GM18505 (cell line): Measurements from ENCODE around the gene CALHM5.

Experiments used
- ATAC-seq: cut with Tn5 transposase; IDR thresholded peaks from one replicate; pipeline ENCODE4 v1.9.1; 2021; ENCODE audit not compliant: unreplicated experiment
- POLR2A ChIP-seq: IDR thresholded peaks from 4 replicates; pipeline ENCODE4 v1.6.1; 2011; ENCODE audit warnings: borderline replicate concordance; ENCODE audit not compliant: insufficient read depth, insufficient read length; ENCODE audit errors: extremely low read depth

CALHM5 gene

DNA sequence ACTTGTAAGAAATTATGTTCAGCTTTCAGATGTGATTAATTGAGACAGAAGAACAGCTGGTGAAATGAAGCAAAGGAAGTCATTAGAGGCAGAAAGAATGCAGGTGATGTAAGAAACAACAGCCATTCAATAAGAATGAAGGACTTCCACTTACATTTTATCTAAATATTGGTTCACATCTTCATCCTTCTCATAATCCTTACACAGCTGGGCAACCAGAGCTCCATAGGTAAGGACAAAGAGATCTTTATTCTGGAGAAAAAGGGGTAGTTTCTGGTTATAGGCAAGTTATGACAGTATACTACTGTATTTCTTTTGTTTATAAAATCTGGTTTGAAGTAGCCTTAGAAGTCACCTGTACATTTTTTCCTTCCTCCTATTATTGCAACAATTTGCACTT lies 31.7 kb downstream of the CALHM5 start:
- ATAC-seq: no peak
- no peak for TF ChIP-seq POLR2A

DNA sequence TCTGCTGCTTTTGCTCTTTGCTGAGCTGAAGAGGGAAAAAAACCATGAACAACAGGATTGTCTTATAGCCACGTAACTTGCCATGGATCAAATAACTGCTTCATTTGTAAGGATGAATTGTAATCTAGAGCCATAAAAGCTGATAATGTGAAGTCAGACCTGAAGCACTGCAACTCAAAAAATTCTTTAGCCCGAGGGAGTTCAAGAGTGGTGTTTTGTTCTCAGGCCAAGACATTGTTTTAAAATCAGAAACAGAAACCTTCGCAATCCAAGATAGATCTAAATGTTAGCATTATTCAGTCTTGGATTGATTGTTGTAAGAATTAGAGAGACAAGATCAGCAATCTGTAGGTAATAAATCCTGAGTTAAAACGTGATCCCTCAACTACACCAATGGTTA lies 34.2 kb downstream of the CALHM5 start, which contains the start of gene TRAPPC3L:
Gene TRAPPC3L, minus strand, starts transcription at position 34 of the 400 bp plus-strand sequence. CDS start 170 bp downstream, outside the sequence.
- no peak for ATAC-seq
- no peak for TF ChIP-seq POLR2A

DNA sequence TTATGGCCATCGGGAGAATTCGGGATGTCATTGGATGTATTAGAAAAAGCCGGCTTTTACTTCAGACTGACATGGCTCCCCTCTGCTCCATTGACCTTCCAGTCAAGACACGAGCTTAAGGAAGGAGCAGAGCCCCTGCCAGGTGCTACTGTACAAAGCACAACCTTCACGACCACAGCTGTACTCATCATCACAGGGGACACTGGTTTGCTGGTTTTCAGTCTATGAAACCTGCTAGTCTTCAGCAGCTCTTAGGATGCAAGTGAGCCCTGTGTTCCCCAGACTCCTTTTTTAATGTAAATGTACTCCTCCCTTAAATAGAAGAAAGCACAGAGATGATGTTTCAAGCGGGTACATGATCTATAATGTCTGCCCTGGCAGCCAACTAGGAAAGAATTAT lies 35.9 kb downstream of the CALHM5 start:
- ATAC-seq: no peak
- TF ChIP-seq POLR2A: no peak

DNA sequence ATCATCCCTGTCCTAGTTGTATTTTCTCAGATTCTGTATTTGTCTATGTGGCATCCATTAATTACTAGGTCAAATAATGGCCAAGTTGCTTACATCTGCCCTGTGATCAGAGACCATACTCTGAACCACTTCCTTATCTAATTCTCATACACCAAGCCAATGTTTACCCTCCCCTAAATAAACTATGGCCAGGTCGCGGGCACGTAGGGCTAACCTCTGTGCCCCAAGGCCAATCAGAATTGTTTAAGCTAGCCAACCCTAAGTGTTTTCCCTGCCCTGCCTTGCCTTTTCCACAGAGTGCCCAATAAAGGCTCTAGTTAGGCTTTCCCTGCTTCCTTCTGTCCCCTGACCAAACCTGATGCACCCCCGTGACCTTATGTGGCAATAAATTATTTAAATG lies 39.4 kb downstream of the CALHM5 start:
- ATAC-seq: no peak
- TF ChIP-seq POLR2A: no peak

DNA sequence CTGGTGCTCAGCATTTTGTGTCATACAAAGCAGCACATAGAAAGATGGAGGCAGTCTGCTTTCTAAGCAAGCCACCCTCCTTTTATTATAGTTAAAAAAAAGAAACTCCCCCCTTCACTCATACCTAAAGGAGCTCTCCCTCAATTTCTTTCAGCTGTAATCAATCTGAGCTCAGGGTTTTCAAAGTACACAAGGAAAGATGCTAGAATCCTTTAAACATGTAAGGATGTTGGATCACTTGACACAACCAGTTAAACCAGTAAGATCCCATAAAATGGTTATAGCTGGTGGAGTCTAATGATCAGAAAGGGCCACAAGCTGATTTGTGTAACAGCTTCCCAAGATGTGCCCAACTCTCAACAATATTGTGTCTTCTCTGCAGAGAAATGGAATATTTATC lies 42.0 kb downstream of the CALHM5 start, which contains the start of gene CALHM4:
Gene CALHM4, plus strand, starts transcription at position 301 of the 400 bp plus-strand sequence. Its CDS starts 43 bp downstream, at position 344.
- no peak for ATAC-seq
- no peak for TF ChIP-seq POLR2A

DNA sequence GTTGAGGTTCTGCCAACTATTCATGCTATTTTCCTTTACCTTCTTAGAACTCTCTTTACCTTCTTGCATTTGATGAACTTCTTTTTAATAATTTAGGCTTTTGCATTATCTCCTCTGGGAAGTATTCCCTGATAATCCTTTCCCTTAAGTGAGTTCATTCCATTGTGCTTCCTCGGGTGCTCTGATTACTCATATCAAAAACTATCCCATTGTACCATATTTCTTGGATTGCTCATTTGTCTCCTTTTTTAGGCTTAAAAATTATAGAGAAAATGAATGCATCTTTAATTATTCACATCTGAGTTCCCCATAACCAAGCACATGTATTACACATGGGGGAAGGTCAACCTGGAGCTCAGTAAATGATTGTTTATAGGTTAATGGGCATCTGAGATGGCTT lies 44.6 kb downstream of the CALHM5 start:
- ATAC-seq: no peak

DNA sequence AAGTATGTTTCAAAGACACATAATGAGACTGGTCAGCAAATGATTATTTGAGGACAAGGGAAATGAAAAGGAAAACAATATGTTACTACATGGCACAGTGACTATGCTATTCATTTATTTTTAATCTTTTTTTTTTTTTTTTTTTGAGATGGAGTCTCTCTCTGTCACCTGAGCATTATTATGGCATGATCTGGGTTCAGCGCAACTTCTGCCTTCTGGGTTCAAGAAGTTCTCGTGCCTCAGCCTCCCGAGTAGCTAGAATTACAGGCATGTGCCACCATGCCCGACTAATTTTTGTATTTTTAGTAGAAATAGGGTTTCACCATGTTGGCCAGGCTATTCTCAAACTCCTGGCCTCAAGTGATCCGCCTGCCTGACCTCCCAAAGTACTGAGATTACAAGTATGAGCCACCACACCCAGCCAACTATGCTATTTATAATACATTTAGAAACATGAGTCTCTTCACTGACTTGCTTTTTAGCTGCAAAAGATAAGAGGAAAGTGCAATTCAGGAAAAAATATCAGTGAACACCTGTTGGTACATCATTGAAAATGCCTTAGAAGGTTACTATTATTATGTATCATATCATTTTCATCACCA lies 45.5 kb downstream of the CALHM5 start:
- no peak for ATAC-seq
- TF ChIP-seq POLR2A: no peak

More for the DNA sequence above, 44.6 kb downstream of the CALHM5 start:
- no peak for TF ChIP-seq POLR2A

DNA sequence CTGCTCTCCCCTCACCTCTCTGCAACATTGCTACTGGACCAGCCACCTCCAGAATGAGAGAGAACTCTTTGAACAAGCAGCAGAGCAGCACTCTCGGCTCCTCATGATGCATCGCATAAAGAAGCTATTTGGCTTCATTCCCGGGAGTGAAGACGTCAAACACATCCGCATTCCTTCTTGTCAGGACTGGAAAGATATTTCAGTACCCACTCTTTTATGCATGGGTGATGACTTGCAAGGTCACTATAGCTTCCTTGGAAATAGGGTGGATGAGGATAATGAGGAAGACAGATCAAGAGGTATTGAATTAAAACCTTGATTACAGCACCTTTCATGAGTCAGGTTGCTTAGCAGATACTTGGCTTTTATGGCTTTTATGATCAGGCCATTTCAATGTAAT lies 46.5 kb downstream of the CALHM5 start:
- no peak for ATAC-seq
- TF ChIP-seq POLR2A: no peak

DNA sequence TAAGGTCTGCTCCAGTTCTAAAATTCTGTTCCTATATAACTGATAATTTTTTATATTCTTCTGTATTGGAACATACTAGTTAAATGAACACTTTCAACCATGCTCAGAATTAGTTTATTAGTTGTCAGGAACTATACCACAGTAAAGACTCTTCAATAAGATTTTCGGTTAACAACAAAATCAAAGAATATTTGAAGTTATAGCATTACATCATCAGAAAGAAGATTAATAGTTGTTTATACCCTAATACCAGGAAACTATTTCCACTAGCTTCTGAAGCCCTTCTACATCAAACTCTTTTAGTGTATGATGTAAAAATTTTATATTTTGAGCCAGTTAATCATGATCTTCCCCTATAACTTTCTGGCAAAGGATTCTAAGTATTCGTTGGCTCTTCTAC lies 48.7 kb downstream of the CALHM5 start:
- no peak for TF ChIP-seq POLR2A
- ATAC-seq: no peak

DNA sequence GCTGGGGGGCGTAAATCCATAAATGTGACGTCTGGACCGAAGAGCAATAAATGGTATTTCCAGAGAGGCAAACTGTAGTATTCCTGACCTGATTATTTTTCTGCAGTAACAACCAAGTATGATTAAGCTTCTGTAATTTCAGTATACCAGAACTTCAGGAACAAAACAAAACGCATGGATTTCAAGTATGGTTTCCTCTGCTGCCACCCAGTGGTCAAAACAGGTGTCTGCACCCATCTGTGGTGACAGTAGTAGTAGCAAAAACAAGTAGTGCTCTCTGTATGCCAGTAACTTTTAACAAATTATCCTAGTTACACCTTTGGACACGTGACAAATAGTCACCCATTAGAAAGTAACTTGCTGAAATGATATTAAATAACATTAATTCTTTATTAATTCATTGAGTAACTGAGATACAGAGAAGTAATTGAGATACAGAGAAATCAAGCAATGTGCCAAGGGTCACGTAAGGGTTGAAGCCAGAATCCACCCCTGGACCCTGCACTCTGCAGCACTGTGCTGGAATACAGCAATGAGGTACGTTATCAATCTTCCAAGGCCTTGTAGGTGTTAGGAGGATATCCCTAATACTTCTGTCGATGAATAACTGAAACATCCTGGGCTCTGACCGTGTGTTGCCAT lies 50.1 kb downstream of the CALHM5 start:
- no peak for ATAC-seq
- no peak for TF ChIP-seq POLR2A

DNA sequence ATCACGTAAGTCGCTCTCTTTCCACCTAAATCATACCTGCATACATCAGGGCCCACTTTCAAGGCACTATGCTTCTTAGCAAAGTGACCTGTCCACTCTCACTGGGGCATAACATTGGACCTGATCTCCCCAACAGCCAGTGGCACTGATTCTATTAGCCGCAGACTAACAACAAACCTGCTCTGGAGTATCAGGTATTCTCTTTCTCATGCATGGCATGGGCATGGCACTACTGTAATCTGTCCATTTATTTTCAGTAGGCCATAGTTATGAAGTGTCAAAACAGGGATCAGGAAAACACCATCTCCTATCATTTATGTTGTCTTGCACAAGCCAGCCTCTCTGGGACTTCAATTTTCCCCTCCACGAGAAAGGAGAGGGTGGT lies 50.6 kb downstream of the CALHM5 start:
- no peak for TF ChIP-seq POLR2A

DNA sequence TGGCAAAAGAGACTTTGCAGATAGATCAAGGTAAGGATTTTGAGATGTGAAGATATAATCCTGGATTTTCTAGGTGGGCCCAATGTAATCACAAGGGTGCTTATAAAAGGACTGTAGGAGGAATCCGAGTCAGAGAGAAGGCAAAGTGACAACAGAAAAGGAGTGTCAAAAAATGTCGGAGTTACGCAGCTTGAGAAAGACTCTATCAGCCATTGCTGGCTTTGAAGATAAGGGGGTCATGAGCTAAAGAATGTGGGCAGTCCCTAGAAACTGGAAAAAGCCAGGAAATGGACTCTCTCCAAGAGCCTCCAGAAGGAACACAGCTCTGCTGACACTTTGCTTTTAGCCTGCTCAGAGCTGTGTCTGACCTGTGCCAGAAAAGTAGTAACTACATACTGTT lies 51.2 kb downstream of the CALHM5 start:
- ATAC-seq: no peak

More for the DNA sequence above, 50.6 kb downstream of the CALHM5 start:
- no peak for ATAC-seq

DNA sequence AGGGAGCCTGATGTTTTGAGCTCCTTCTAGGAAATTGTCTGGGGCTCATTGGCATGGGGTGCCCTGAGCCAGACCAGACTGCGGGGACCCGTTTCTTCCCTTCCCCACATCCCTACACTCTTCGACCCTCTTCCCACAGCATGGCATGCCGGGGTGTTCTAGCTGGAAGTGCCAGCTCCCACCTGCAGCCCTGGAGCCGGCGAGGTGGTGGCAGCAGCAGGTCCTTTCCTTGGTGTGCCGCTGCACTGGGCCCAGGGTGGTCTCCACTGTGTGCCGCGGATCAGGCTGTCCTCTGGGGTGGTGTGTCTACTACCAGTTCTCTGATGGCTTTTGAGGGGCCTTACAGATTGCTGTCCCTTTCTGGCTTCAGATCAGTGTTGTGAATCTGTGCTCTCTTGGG lies 52.4 kb downstream of the CALHM5 start:
- no peak for TF ChIP-seq POLR2A
- no peak for ATAC-seq

More for the DNA sequence above, 51.2 kb downstream of the CALHM5 start:
- TF ChIP-seq POLR2A: no peak

DNA sequence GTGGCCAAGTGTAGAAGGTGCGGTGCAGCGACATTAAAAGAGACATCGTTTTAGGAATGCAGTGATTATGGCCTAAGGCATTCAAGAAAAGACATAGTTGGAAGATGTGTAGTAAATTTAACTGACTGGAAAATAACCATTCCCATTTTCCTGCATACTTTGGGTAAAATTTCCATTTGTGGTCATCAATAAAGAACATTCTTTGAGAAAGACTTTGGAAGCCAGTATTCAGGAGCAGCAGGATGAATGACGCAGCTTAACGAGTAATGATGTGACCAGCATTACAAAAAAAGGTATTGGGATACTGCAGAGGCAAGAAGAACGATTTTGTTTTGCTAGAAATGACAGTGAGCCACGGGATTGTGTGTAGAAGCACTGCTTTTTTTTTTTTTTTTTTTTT lies 52.9 kb downstream of the CALHM5 start:
- no peak for ATAC-seq
- TF ChIP-seq POLR2A: no peak
